Neural cell (in vitro differentiated cells): ENCODE measurements around the gene ECE1. TPM values are rescaled to one million over a fixed set of nuclear protein-coding genes. Genes with fewer than 3 reads are reported as not detected.

Experiments
- H2AFZ ChIP-seq: fragments of 200-600, 300-800 bp; sonication (generic), shearing (Covaris generic); 2 replicates; pipeline ENCODE4 v1.6.0; 2014; ENCODE audit warnings: low read depth, mild to moderate bottlenecking, antibody characterized with exemption, low read length, moderate library complexity
- H3F3A ChIP-seq: fragments of 200-600 bp; shearing (Covaris generic); 2 replicates; pipeline ENCODE4 v1.6.1; 2016; ENCODE audit warnings: mild to moderate bottlenecking, moderate library complexity, mixed read lengths, antibody characterized with exemption, low read length; ENCODE audit not compliant: insufficient read depth, poor library complexity, severe bottlenecking
- H3K27ac ChIP-seq: fragments of 200-600, 300-800 bp; sonication (generic), shearing (Covaris generic); 2 replicates; pipeline ENCODE4 v1.5.1; 2014; ENCODE audit warnings: mild to moderate bottlenecking, low read length, moderate library complexity
- H3K27me3 ChIP-seq: fragments of 300-800, 200-600 bp; sonication (generic), shearing (Covaris generic); 2 replicates; pipeline ENCODE4 v1.6.0; 2014; ENCODE audit warnings: mild to moderate bottlenecking, low read depth, low read length, moderate library complexity; ENCODE audit not compliant: insufficient read depth
- H3K36me3 ChIP-seq: fragments of 300-800, 200-600 bp; sonication (generic), shearing (Covaris generic); 2 replicates; pipeline ENCODE4 v1.5.1; 2014; ENCODE audit warnings: mild to moderate bottlenecking, antibody characterized with exemption, low read length, moderate library complexity; ENCODE audit not compliant: insufficient read depth
- H3K4me2 ChIP-seq: fragments of 300-800, 200-600 bp; sonication (generic), shearing (Covaris generic); 2 replicates; pipeline ENCODE4 v1.6.0; 2014; ENCODE audit warnings: mild to moderate bottlenecking, low read length
- H3K4me3 ChIP-seq: fragments of 300-800, 200-600 bp; sonication (generic), shearing (Covaris generic); 2 replicates; pipeline ENCODE4 v1.5.1; 2014; ENCODE audit warnings: mild to moderate bottlenecking, low read length, moderate library complexity
- H3K79me2 ChIP-seq: fragments of 200-600 bp; shearing (Covaris generic); replicated peaks from 2 replicates; pipeline ENCODE4 v1.6.0; 2014; ENCODE audit warnings: mild to moderate bottlenecking, low read length, moderate library complexity; ENCODE audit not compliant: insufficient read depth
- H3K9ac ChIP-seq: fragments of 300-800, 200-600 bp; sonication (generic), shearing (Covaris generic); 2 replicates; pipeline ENCODE4 v1.6.1; 2016; ENCODE audit warnings: mild to moderate bottlenecking, low read length, mixed read lengths
- H3K9me2 ChIP-seq: fragments of 200-600 bp; shearing (Covaris generic); 2 replicates; pipeline ENCODE4 v1.6.1; 2016; ENCODE audit warnings: mild to moderate bottlenecking, low read length, mixed read lengths; ENCODE audit not compliant: insufficient read depth
- H3K9me3 ChIP-seq: fragments of 200-600, 300-800 bp; sonication (generic), shearing (Covaris generic); 2 replicates; pipeline ENCODE4 v1.6.1; 2016; ENCODE audit warnings: mild to moderate bottlenecking, mixed run types, low read length, moderate library complexity, mixed read lengths
- H4K20me1 ChIP-seq: fragments of 200-600 bp; shearing (Covaris generic); 2 replicates; pipeline ENCODE4 v1.6.1; 2016; ENCODE audit warnings: mild to moderate bottlenecking, mixed run types; ENCODE audit not compliant: insufficient read depth
- CTCF ChIP-seq: fragments of 450-650 bp; IDR thresholded peaks from 2 replicates; pipeline ENCODE4 v1.5.1; 2014; ENCODE audit warnings: antibody characterized with exemption, mild to moderate bottlenecking, moderate library complexity; ENCODE audit not compliant: poor library complexity, severe bottlenecking
- EP300 ChIP-seq: fragments of 450-650 bp; conservative IDR thresholded peaks from 2 replicates; pipeline ENCODE4 v1.6.1; 2014; ENCODE audit warnings: antibody characterized with exemption, mild to moderate bottlenecking, moderate library complexity; ENCODE audit not compliant: poor library complexity, severe bottlenecking
- EZH2 ChIP-seq: fragments of 200-600, 300-800 bp; shearing (Covaris generic), sonication (generic); IDR thresholded peaks from 2 replicates; pipeline ENCODE4 v1.6.1; 2014; ENCODE audit warnings: antibody characterized with exemption, low read length, borderline replicate concordance, mild to moderate bottlenecking; ENCODE audit not compliant: insufficient read depth, poor library complexity, severe bottlenecking
- MXI1 ChIP-seq: fragments of 450-650 bp; conservative IDR thresholded peaks from 2 replicates; pipeline ENCODE4 v1.6.1; 2014; ENCODE audit warnings: antibody characterized with exemption, mild to moderate bottlenecking; ENCODE audit not compliant: poor library complexity, severe bottlenecking
- POLR2AphosphoS5 ChIP-seq: IDR thresholded peaks from 2 replicates; pipeline ENCODE4 v1.6.1; 2012
- RAD21 ChIP-seq: fragments of 450-650 bp; conservative IDR thresholded peaks from 2 replicates; pipeline ENCODE4 v1.6.1; 2014; ENCODE audit warnings: antibody characterized with exemption, mild to moderate bottlenecking, moderate library complexity
- REST ChIP-seq: IDR thresholded peaks from 2 replicates; pipeline ENCODE4 v1.6.1; 2012; ENCODE audit warnings: borderline replicate concordance
- SMC3 ChIP-seq: fragments of 450-650 bp; conservative IDR thresholded peaks from 2 replicates; pipeline ENCODE4 v1.6.1; 2014; ENCODE audit warnings: antibody characterized with exemption, mild to moderate bottlenecking, moderate library complexity; ENCODE audit not compliant: poor library complexity
- TAF1 ChIP-seq: IDR thresholded peaks from 2 replicates; pipeline ENCODE4 v1.6.1; 2012; ENCODE audit warnings: low read depth
- polyA plus RNA-seq: library from polyadenylated mRNA; depleted of rRNA; stranded (reverse); fragments of >200 nt; gene quantifications from 2 replicates; pipeline ENCODE4 v1.2.3, GENCODE V29; 2014

ECE1 gene
- polyA plus RNA-seq, 1 donor from 2014 or later: 7.8 TPM

DNA sequence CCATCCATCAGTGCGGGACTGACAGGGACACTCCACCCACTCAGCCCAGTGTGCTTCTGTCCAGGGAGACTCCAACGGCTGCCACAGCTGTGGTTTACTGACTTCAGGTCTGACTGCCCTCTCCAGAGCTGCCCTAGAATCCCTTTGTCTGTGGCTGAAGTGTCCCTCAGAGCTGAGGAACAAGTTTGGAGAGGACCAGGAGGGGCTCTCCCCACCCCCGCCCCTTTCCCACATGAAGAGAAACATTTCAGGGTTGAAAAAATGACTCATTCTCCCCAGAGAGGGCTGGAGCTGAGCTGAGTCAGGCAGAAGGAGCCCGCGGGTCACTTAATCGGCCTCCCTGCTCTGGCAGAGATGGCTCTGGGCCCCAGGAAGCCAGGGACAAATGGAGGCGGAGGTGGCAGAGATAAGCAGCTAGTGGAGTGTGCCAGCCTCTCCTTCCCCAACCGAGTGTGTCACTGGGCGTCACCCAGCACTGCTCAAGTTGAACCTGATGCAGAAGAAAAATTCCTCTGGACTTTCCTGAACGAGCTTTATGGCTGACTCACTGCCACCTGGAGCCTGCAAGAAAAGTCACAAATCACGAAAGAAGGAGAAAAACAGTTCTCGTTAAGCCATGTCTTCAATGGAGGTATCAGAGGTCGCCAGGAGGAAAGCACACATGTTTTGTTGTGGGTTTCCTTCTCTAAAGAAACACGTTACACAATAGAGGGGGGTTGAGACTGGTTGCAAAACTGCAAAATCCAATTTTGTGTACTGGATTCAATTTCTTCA, 34.3 kb upstream of the ECE1 start:
- Histone ChIP-seq H2AFZ (no peak overlapping the region), H3K9ac (no peak overlapping the region)
- TF ChIP-seq REST: no peak
- TF ChIP-seq SMC3: no peak
- TF ChIP-seq POLR2AphosphoS5: no peak
- no peak for TF ChIP-seq TAF1
- no peak for TF ChIP-seq EZH2
- TF ChIP-seq EP300: no peak
- no peak for TF ChIP-seq RAD21
- TF ChIP-seq CTCF: no peak
- no peak for TF ChIP-seq MXI1

DNA sequence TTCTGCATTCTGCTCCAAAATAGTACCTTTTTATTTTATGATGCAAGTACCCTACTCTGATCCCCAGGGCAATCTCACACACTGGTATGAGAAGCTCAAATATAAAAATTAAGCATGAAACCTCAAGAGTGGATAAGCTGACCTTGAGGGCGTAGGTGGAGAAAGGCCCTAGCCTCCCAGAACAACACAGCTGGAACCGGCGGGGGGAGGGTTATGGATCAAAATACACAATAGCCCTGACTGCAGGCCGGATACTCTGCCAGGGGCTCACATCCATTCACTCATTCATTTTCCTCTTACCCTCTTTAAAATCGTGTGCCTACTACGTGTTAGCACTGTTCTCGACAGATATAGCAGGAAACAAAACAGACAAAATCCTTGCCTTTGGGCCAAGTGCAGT, 32.8 kb upstream of the ECE1 start:
- H3K79me2 ChIP-seq: no peaks in the 10 kb centered on the region

More for the DNA sequence above, 34.3 kb upstream of the ECE1 start:
- Histone ChIP-seq H4K20me1 (no peaks in the 10 kb centered on the region), H3K4me2 (no peak overlapping the region), H3F3A (no peaks in the 10 kb centered on the region), H3K9me3 (no peaks in the 10 kb centered on the region), H3K9me2 (no peaks in the 10 kb centered on the region), H3K4me3 (no peak overlapping the region), H3K79me2 (no peaks in the 10 kb centered on the region), H3K27ac (no peak overlapping the region), H3K27me3 (no peaks in the 10 kb centered on the region), H3K36me3 (no peaks in the 10 kb centered on the region)

More for the DNA sequence above, 32.8 kb upstream of the ECE1 start:
- Histone ChIP-seq H3K9ac (no peak overlapping the region), H3K36me3 (no peaks in the 10 kb centered on the region), H3K27me3 (no peaks in the 10 kb centered on the region), H3K9me3 (no peaks in the 10 kb centered on the region), H3K4me3 (no peak overlapping the region), H2AFZ (no peak overlapping the region), H3K9me2 (no peaks in the 10 kb centered on the region), H4K20me1 (no peaks in the 10 kb centered on the region), H3F3A (no peaks in the 10 kb centered on the region), H3K27ac (no peak overlapping the region), H3K4me2 (no peak overlapping the region)
- TF ChIP-seq EZH2 (no peak), EP300 (no peak), POLR2AphosphoS5 (no peak), TAF1 (no peak)
